T-helper 17 cell (primary cell): ENCODE results near the gene BEND5. TPM values are rescaled to one million over a fixed set of nuclear protein-coding genes. Genes with fewer than 3 reads are reported as not detected.

Experiments used
- ATAC-seq: fragments of 150-1000 bp; cut with Tn5 transposase; 2 replicates; pipeline ENCODE4 v1.10.0; 2021; ENCODE audit warnings: mild to moderate bottlenecking, moderate library complexity
- DNase-seq, 3 donors: peaks; one replicate each; pipeline versions ENCODE4 v3.0.0 to v3.0.0-alpha.2; 2020 to 2021
- H3K9me3 ChIP-seq: one replicate; pipeline ENCODE4 v1.7.0; 2013; ENCODE audit warnings: low read length, mild to moderate bottlenecking; ENCODE audit not compliant: control insufficient read depth, poor library complexity, severe bottlenecking
- H3K27ac Mint-ChIP-seq: one replicate; pipeline ENCODE4 v1.8.0; 2022; ENCODE audit warnings: mild to moderate bottlenecking, moderate library complexity, mixed read lengths
- H3K27me3 Mint-ChIP-seq: one replicate; pipeline ENCODE4 v1.8.0; 2022; ENCODE audit warnings: mixed read lengths
- H3K36me3 Mint-ChIP-seq: one replicate; pipeline ENCODE4 v1.8.0; 2022; ENCODE audit warnings: low read depth, mixed read lengths
- H3K4me1 Mint-ChIP-seq: one replicate; pipeline ENCODE4 v1.8.0; 2022; ENCODE audit warnings: mild to moderate bottlenecking, mixed read lengths
- H3K4me3 Mint-ChIP-seq: one replicate; pipeline ENCODE4 v1.8.0; 2022; ENCODE audit warnings: mild to moderate bottlenecking, moderate library complexity, mixed read lengths
- total RNA-seq, 4 donors: library from RNA in 2 of 4; stranded (reverse) in 2 of 4; gene quantifications; one replicate each; pipeline ENCODE4 v1.2.3 and lab custom pipeline; 2022 to 2026

The BEND5 gene
- total RNA-seq, 2 donors from 2014 or later: 0.70 to 0.92 TPM

DNA sequence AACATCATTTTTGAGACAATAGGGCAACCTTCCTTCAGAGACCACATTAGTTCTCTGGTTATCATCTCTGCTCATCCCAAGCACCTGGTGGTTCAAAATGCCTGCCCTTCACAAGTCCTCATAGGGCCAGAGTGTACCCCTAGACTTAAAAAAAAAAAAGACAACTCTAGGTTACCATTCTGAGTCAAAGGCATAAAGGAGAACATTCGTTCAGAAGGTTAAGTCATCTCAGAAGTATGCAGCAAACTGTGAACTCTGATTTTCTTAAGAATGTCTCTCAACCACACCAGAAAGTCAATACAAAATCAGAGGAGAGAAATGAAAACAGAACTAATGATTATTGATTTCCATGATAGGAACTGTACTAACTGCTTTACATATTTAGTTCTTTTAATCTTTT, 9.2 kb upstream of the BEND5 start:
- Mint-ChIP-seq H3K27me3 (peaks cover 3% of the 10 kb centered on the region), H3K4me3 (no peak overlapping the region), H3K4me1 (no peaks in the 10 kb centered on the region), H3K36me3 (no peaks in the 10 kb centered on the region), H3K27ac (no peak overlapping the region)
- ATAC-seq (no peak), DNase-seq (no peak)
- no peaks in the 10 kb centered on the region for H3K9me3 ChIP-seq

DNA sequence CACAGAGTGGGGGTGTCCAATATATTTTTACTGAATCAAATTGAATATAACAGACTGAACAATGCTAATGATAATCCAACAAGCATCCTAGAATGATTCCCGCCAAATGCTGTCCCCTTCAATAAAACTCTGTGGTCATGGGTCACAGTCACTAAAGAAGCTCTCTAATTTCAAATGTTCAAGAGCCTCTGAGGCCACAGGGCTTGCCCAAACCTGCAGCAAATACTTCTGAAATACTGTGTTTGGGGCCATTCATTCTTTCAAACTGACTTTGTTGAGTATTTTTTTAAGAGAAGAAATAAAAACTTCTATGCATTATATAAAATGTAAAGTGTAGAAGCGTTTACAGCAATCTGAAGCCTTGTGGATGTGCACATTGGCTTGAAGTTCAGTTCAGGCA, 7.6 kb upstream of the BEND5 start:
- peaks cover 11% of the 10 kb centered on the region for H3K27me3 Mint-ChIP-seq
- no peak for ATAC-seq
- H3K4me1 Mint-ChIP-seq: no peaks in the 10 kb centered on the region
- DNase-seq: no peak
- H3K9me3 ChIP-seq: no peaks in the 10 kb centered on the region
- no peaks in the 10 kb centered on the region for H3K36me3 Mint-ChIP-seq
- H3K27ac Mint-ChIP-seq: no peak overlapping the region
- no peak overlapping the region for H3K4me3 Mint-ChIP-seq

DNA sequence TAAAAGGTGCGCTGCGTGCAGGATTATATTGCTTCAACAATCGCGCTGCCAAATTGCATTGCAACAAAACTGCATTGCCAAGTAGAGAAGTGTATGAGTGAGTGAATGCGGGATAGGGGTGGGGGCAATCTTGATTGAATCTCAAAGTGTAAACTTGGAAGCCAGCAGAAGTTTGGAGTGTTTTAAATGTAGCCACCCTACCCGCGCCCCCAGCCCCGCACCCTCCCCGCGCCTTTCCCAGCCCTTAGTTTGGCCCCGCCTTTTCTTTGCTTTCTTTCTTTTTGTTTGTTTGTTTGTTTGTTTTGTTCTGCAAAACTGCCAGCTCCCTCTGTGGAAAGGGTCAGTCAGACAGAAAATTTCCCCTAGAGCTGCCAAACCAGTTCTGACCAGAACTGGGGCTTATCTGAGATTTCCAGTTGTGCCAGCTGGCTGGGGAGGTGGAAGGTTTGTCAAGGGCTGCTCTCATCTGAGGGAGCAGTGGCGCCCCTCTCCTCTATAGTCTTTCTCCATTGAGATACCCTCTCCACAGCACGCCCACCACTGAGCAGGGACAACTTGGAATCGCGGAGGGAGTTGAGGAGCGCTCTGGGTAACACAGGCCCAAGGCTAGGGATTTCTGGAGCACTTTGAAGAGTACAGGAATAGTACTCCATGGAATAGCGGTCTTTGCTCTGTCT, 666 bp upstream of the BEND5 start:
- Mint-ChIP-seq H3K4me3 (peak overlapping the region; percentile 82), H3K27ac (no peak overlapping the region), H3K36me3 (peaks cover 3% of the 10 kb centered on the region), H3K4me1 (peaks cover 6% of the 10 kb centered on the region), H3K27me3 (peaks cover 24% of the 10 kb centered on the region)
- no peaks in the 10 kb centered on the region for H3K9me3 ChIP-seq
- ATAC-seq: no peak
- no peak for DNase-seq

DNA sequence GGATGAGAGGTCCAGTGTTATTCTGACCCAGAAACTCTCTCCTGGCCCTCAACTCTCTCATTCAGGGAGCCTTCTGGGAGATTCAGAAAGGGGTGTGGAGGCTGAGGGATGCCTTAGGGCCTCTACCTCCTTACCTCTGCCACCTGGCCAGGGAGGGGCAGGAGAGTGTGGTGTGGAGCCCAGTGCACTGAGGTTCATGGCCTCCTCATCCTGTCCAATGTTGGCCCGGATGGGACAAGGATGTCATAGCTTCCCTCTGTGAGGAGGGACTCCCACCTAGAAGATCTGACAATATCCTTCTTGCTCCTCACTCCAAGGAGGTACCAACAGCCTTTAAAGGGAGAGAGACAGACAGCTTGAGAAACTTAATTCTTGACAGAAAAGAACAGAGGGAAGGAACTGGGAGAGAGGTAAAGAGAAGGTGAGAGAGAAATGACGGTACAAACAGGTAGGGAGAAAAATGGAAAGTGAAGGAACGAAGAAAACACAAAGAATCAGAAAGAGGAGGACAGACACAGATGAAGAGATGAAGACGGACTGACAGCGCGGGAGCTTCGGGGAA, 779 bp downstream of the BEND5 start:
- Mint-ChIP-seq H3K4me3 (peak overlapping the region; percentile 66), H3K36me3 (peaks cover 3% of the 10 kb centered on the region), H3K4me1 (peaks cover 6% of the 10 kb centered on the region), H3K27me3 (peaks cover 28% of the 10 kb centered on the region), H3K27ac (no peak overlapping the region)
- DNase-seq (no peak), ATAC-seq (no peak)
- no peaks in the 10 kb centered on the region for H3K9me3 ChIP-seq

DNA sequence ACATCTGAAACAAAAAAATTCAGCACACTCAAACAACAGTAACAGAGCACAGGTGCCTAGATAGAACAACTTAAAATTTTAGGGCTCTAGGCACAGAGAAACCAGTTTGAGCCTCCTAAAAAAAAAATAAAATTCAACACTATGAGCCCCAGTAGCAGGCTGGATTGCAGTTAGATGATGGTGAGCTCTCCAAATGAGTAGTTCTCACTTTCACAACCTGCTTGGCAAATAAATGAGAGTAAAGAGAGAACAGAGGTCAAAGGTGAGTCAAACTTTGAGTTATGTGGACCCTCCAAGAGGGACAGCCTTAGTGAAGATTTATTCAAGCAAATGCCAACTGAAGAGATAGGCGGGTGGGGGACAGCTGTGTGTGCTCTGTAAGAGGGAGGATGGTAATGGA, 3.6 kb downstream of the BEND5 start:
- DNase-seq (no peak), ATAC-seq (no peak)
- peaks cover 3% of the 10 kb centered on the region for H3K36me3 Mint-ChIP-seq
- H3K27me3 Mint-ChIP-seq: peaks cover 20% of the 10 kb centered on the region
- no peak overlapping the region for H3K4me3 Mint-ChIP-seq
- peaks cover 6% of the 10 kb centered on the region for H3K4me1 Mint-ChIP-seq
- no peak overlapping the region for H3K27ac Mint-ChIP-seq
- H3K9me3 ChIP-seq: no peaks in the 10 kb centered on the region

DNA sequence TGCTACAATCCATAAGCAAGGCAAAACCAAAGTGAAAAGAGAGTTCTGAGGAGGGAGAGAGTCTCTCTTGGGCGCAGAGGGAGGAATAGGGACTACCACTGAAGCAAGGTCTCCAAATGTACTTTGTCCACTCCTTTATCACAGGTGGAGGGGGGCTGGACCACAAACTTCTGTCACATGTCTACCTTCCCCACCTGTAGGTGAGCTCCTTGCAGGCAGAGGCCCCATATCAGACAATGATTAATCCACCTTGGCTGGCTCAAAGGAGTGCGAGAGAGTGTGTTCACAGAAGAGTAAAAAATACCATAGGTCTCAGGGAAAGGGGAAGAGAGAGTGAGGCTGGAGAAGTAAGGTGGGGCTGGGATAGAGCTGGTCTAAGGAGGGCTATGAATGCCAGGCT, 4.5 kb downstream of the BEND5 start:
- no peak for ATAC-seq
- H3K27me3 Mint-ChIP-seq: peaks cover 15% of the 10 kb centered on the region
- H3K27ac Mint-ChIP-seq: no peak overlapping the region
- H3K4me1 Mint-ChIP-seq: peaks cover 4% of the 10 kb centered on the region
- no peaks in the 10 kb centered on the region for H3K9me3 ChIP-seq
- no peak overlapping the region for H3K4me3 Mint-ChIP-seq
- peaks cover 3% of the 10 kb centered on the region for H3K36me3 Mint-ChIP-seq
- DNase-seq: no peak

DNA sequence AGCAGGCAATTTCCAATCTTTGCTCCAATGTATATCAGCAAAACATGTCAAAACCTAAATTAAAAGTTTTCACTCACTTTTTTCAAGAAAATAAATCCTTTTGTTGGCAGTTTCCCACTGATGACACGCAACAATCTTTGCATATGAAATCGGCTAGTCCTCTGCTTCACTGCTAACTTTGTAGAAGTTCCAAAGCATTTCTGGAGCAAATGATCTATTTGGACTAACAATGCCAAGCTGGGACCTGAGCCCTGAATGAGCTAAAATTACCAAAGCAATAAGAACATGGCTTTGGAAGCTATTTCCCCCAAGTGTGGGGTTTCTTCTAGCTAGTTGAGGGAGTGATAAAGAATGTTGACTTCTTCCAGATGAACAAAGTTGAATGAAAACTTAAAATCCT, 5.1 kb downstream of the BEND5 start:
- ATAC-seq: no peak
- peaks cover 3% of the 10 kb centered on the region for H3K36me3 Mint-ChIP-seq
- H3K27me3 Mint-ChIP-seq: peaks cover 12% of the 10 kb centered on the region
- no peaks in the 10 kb centered on the region for H3K9me3 ChIP-seq
- H3K27ac Mint-ChIP-seq: no peak overlapping the region
- no peak for DNase-seq
- no peak overlapping the region for H3K4me3 Mint-ChIP-seq
- H3K4me1 Mint-ChIP-seq: peaks cover 4% of the 10 kb centered on the region

DNA sequence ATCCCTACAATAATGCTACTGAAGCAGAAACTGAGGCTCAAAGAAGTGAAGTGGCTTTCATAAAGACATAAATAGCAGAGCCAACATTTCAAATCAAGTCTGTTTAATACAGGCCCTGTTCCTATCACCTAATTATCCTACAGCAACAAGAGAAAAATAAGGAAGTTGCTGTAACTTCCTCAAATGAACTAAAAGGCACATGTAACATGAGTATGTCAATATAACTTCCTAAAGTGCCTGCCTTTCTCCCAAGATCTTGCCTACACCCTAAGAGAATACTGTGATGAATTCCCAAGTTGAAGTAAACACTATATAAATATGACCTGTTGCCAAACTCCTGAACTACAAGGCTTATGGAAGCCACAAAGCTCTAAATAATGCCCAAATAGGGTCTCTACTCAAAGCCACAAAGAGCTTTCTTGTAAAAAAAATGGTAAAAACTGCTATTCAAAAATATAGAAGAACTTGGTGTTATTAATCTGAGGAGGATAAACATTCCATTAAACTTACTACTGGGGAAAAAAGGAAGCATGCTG, 8.6 kb downstream of the BEND5 start:
- no peak overlapping the region for H3K4me3 Mint-ChIP-seq
- no peaks in the 10 kb centered on the region for H3K4me1 Mint-ChIP-seq

DNA sequence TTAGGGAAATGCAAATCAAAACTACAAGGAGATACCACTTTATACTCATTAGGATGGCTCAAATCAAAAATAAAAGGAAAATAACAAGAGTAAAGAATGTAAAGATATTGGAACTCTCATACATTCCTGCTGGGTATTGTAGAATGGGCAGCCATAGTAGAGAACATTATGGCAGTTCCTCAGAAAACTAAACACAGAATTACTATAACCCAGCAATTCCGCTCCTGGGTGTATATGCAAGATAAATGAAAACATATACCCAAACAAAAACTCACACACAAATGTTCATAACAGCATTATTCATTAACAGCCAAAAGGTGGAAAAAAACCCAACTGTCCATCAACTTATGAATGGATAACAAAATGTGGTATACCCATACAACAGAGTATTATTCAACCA, 11.4 kb downstream of the BEND5 start:
- Mint-ChIP-seq H3K36me3 (no peaks in the 10 kb centered on the region), H3K4me1 (no peaks in the 10 kb centered on the region), H3K27me3 (peaks cover 17% of the 10 kb centered on the region), H3K27ac (no peak overlapping the region), H3K4me3 (no peak overlapping the region)
- no peaks in the 10 kb centered on the region for H3K9me3 ChIP-seq
- ATAC-seq (no peak), DNase-seq (no peak)

More for the DNA sequence above, 8.6 kb downstream of the BEND5 start:
- DNase-seq (no peak), ATAC-seq (no peak)
- no peaks in the 10 kb centered on the region for H3K9me3 ChIP-seq
- H3K27me3 Mint-ChIP-seq: peaks cover 16% of the 10 kb centered on the region
- H3K27ac Mint-ChIP-seq: no peak overlapping the region
- H3K36me3 Mint-ChIP-seq: no peaks in the 10 kb centered on the region

DNA sequence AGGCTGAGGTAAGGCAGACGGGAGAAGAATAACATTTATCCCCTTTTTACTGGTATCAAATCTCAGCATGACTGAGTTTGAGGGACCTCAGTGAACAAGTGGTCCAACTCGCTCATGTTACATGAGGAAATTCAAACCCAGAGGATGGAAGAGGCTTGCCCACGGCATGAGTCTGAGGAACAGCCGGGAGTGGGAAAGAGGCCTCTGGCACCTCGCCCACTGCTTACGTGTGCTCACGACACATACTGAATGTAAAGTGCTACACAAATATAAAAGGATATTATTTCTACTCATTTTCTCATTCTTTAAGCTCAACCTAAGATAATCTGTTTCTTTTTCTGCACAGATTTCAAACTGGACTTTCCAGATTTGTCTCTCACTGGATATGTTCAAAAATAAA, 14.7 kb downstream of the BEND5 start:
- H3K27ac Mint-ChIP-seq: no peak overlapping the region
- peaks cover 17% of the 10 kb centered on the region for H3K27me3 Mint-ChIP-seq

DNA sequence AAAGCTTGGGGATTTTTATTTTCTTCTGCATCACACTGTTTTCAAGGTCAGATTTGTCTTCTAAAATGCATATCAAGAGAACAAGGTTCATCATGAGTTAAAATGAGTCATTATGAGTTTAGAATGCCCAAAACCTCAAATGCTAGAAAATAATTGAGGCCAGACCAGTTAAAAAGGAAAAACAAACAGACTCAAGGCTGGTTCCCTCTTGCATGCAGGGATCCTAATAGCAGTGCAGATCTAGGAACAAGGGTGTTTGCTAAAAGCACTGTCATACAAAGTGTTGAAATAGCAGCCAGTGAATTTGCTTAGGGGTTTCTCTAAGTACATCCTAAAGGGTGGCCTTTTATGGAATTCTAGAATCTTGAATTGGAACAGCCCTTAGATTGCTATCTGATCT, 15.3 kb downstream of the BEND5 start:
- H3K27ac Mint-ChIP-seq: no peak overlapping the region
- no peaks in the 10 kb centered on the region for H3K9me3 ChIP-seq
- DNase-seq (no peak), ATAC-seq (no peak)
- H3K4me3 Mint-ChIP-seq: no peak overlapping the region
- H3K36me3 Mint-ChIP-seq: no peaks in the 10 kb centered on the region
- H3K27me3 Mint-ChIP-seq: peaks cover 17% of the 10 kb centered on the region
- no peaks in the 10 kb centered on the region for H3K4me1 Mint-ChIP-seq

More for the DNA sequence above, 14.7 kb downstream of the BEND5 start:
- Mint-ChIP-seq H3K36me3 (no peaks in the 10 kb centered on the region), H3K4me1 (no peaks in the 10 kb centered on the region), H3K4me3 (no peak overlapping the region)
- no peaks in the 10 kb centered on the region for H3K9me3 ChIP-seq
- ATAC-seq: no peak
- no peak for DNase-seq

DNA sequence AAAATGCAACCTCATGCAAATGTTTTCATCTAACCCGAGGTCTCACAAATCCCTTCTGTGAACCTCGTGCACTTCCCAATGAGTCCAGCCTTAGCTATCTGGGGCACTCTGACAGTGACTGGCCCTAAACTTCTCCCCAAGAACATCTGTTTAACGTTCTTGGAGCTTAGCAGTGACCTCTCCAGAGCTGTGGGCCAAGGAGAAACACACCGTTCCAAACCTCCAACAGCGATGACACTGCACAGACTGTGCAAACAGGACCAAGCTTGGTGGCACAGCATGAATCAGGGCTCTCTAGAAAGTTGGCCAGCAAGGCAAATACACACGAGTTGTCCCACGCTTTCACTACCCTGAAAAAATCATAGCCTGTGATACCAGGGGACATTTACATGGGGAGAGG, 15.8 kb downstream of the BEND5 start:
- H3K9me3 ChIP-seq: no peaks in the 10 kb centered on the region
- ATAC-seq (no peak), DNase-seq (no peak)
- Mint-ChIP-seq H3K4me3 (no peak overlapping the region), H3K27me3 (peaks cover 17% of the 10 kb centered on the region), H3K4me1 (no peaks in the 10 kb centered on the region), H3K27ac (no peak overlapping the region), H3K36me3 (no peaks in the 10 kb centered on the region)

DNA sequence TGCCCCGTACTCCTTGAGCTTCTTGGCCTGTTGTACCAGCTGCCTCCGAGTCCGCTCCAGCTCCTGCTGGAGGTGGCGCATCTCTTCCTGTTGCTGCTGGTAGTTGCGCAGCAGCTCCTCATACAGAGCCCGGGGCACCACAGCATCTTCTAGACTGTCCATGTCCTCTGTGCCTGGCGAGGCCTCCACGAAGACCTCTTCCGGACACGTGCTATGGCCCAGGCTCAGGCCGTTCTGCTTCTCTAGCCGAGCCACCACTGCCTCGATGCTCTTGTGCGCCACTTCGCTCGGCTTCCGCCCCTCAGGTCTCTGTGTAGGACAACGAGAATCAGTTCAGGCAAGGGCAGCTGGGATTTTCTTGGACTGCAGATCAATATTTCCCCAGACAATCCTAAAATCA, 17.7 kb downstream of the BEND5 start:
- ATAC-seq (no peak), DNase-seq (no peak)
- peaks cover 16% of the 10 kb centered on the region for H3K27me3 Mint-ChIP-seq
- H3K27ac Mint-ChIP-seq: no peak overlapping the region
- H3K4me1 Mint-ChIP-seq: no peaks in the 10 kb centered on the region
- H3K36me3 Mint-ChIP-seq: no peaks in the 10 kb centered on the region
- H3K4me3 Mint-ChIP-seq: no peak overlapping the region
- no peaks in the 10 kb centered on the region for H3K9me3 ChIP-seq

DNA sequence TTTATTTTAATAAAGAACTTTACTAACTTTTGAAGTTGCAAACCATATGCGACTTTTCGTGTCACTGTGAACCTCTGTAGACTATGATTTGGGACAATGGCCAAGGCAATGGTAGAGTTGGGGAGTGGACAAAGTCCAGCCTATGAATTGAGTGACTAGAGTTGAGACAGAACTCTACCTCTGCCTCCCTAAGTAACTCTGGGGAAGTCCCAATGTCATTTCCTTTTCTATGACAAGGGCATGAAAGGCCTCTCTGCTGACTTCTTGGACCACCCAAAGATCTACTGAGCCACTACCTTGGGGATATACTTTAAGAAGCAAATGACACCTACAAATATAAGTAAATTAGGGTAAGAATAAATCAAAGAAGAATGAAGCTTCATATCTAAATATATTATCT, 19.3 kb downstream of the BEND5 start:
- Mint-ChIP-seq H3K4me3 (no peak overlapping the region), H3K27ac (no peak overlapping the region), H3K27me3 (peaks cover 6% of the 10 kb centered on the region), H3K4me1 (no peaks in the 10 kb centered on the region), H3K36me3 (no peaks in the 10 kb centered on the region)
- ATAC-seq (no peak), DNase-seq (no peak)
- no peaks in the 10 kb centered on the region for H3K9me3 ChIP-seq
